Osteocyte (in vitro differentiated cells): ENCODE measurements around the gene SFXN4. TPM values are rescaled to one million over a fixed set of nuclear protein-coding genes. Genes with fewer than 3 reads are reported as not detected.

Experiments used
- DNase-seq: peaks from one replicate; pipeline ENCODE4 v3.0.0; 2021; ENCODE audit warnings: mixed read lengths; ENCODE audit not compliant: unreplicated experiment; ENCODE audit errors: extremely low spot score
- H3K27ac Mint-ChIP-seq: one replicate; pipeline ENCODE4 v1.8.0; 2021; ENCODE audit warnings: mild to moderate bottlenecking, mixed read lengths; ENCODE audit not compliant: unreplicated experiment
- H3K27me3 Mint-ChIP-seq: one replicate; pipeline ENCODE4 v1.8.0; 2021; ENCODE audit warnings: mixed read lengths; ENCODE audit not compliant: unreplicated experiment
- H3K36me3 Mint-ChIP-seq: one replicate; pipeline ENCODE4 v1.8.0; 2021; ENCODE audit warnings: mixed read lengths; ENCODE audit not compliant: unreplicated experiment
- H3K4me1 Mint-ChIP-seq: one replicate; pipeline ENCODE4 v1.8.0; 2021; ENCODE audit warnings: mixed read lengths; ENCODE audit not compliant: unreplicated experiment
- H3K4me3 Mint-ChIP-seq: one replicate; pipeline ENCODE4 v1.8.0; 2021; ENCODE audit warnings: mild to moderate bottlenecking, moderate library complexity, mixed read lengths; ENCODE audit not compliant: unreplicated experiment
- H3K9me3 Mint-ChIP-seq: one replicate; pipeline ENCODE4 v1.8.0; 2021; ENCODE audit warnings: mixed read lengths; ENCODE audit not compliant: unreplicated experiment
- CTCF ChIP-seq: fragments of 200-600 bp; sonication (generic); IDR thresholded peaks from 2 replicates; pipeline ENCODE4 v1.5.0; 2021; ENCODE audit warnings: antibody characterized with exemption, mild to moderate bottlenecking, moderate library complexity
- total RNA-seq: library from RNA; stranded (reverse); gene quantifications from 2 replicates; pipeline ENCODE4 v1.2.1, GENCODE V29; 2021

SFXN4 gene
- total RNA-seq, 1 donor from 2014 or later: 10.9 TPM

DNA sequence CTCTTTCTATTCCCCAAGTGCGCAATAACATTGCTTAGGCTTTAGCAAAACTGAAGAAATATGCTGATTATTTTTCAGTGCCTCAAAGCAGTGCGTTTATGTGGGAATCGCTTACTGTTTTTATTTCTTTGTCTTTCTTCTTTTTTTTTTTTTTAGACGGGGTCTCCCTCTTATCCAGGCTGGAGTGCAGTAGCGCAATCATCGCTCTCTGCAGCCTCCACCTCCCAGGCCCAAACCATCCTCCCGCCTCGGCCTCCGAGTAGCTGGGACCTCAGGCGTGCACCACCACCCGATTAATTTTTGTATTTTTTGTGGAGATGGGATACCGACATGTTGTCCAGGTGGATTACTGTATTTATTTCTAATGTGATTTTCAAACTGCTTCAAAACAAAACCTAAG lies 60.4 kb downstream of the SFXN4 start:
- Mint-ChIP-seq H3K36me3 (peaks cover 9% of the 10 kb centered on the region), H3K4me1 (peaks cover 4% of the 10 kb centered on the region), H3K9me3 (no peaks in the 10 kb centered on the region), H3K27ac (peak overlapping the region; percentile 41), H3K27me3 (peaks cover 4% of the 10 kb centered on the region), H3K4me3 (peak overlapping the region; percentile 75)
- DNase-seq: no peak
- no peak for TF ChIP-seq CTCF

GRCh38 chr10:119104654-119105015 lies 60.9 kb downstream of the SFXN4 start:
- TF ChIP-seq CTCF: no peak
- no peak for DNase-seq
- H3K4me1 Mint-ChIP-seq: peaks cover 4% of the 10 kb centered on the region
- peak overlapping the region; percentile 75 for H3K4me3 Mint-ChIP-seq
- peaks cover 9% of the 10 kb centered on the region for H3K36me3 Mint-ChIP-seq
- no peaks in the 10 kb centered on the region for H3K9me3 Mint-ChIP-seq
- H3K27ac Mint-ChIP-seq: peak overlapping the region; percentile 38
- peaks cover 4% of the 10 kb centered on the region for H3K27me3 Mint-ChIP-seq

GRCh38 chr10:119103903-119104653 lies 61.4 kb downstream of the SFXN4 start, which contains the start of gene DENND10:
TSS of gene DENND10 (plus strand) at chr10:119104113. CDS start at chr10:119104143, 30 bp downstream.
- H3K36me3 Mint-ChIP-seq: peaks cover 6% of the 10 kb centered on the region
- peaks cover 4% of the 10 kb centered on the region for H3K27me3 Mint-ChIP-seq
- H3K4me3 Mint-ChIP-seq: peak within 1 kb of the TSS; percentile 75
- H3K27ac Mint-ChIP-seq: peak within 1 kb of the TSS; percentile 38
- peak; percentile 3 for TF ChIP-seq CTCF
- peaks cover 4% of the 10 kb centered on the region for H3K4me1 Mint-ChIP-seq
- DNase-seq: peak; percentile 92
- no peaks in the 10 kb centered on the region for H3K9me3 Mint-ChIP-seq

GRCh38 chr10:119103241-119103902 lies 62.1 kb downstream of the SFXN4 start:
- DNase-seq: no peak
- peaks cover 4% of the 10 kb centered on the region for H3K4me1 Mint-ChIP-seq
- peaks cover 4% of the 10 kb centered on the region for H3K27me3 Mint-ChIP-seq
- H3K27ac Mint-ChIP-seq: peak overlapping the region; percentile 6
- TF ChIP-seq CTCF: no peak
- peaks cover 4% of the 10 kb centered on the region for H3K36me3 Mint-ChIP-seq
- H3K9me3 Mint-ChIP-seq: no peaks in the 10 kb centered on the region
- peak overlapping the region; percentile 66 for H3K4me3 Mint-ChIP-seq
